Peyer's patch (tissue), 4 donors: ENCODE data around the gene FXYD3.

Source experiments
- POLR2A ChIP-seq, 2 donors: fragments of 450-650 bp; IDR thresholded peaks; one replicate each; pipeline ENCODE4 v1.5.1; 2017; ENCODE audit warnings: antibody characterized with exemption in 2 of 2, mild to moderate bottlenecking in 2 of 2, moderate library complexity in 2 of 2
- TF ChIP-seq, protein P1 (sequence below), 6 experiments: fragments of 450-650 bp in 4 of 6; fragments of 200-600 bp in 2 of 6; sonication (generic) in 1 of 6; IDR thresholded peaks; one replicate each; pipeline ENCODE4 v1.5.1; 2017 to 2019; ENCODE audit warnings: antibody characterized with exemption in 6 of 6, mild to moderate bottlenecking in 3 of 6, moderate library complexity in 1 of 6

DNA sequence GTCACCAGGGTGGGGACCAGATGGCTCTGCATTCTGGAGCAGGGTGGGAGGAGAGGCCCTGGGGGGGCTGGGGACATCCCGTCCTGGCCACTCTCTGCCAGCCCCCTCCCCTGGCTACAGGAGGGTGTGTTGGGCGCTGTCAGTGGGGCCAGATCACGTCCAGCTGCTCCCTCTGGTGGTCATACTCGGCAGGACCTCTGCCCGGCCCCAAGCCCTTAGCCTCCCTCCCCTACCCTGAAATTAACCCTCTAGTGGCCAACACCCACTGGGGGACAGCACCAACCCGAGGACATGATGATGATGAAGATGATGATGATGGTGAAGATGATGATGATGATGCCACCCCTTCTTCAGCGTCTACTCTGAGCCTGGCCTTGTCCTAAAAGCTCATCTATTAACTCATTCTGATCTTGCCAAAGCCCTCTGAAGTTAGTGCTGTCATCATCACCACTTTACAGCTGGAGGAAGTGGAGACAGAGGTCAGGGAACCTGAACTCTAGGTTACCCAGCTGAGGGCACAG is 19.8 kb downstream of the FXYD3 start:
- TF ChIP-seq, protein P1, sequence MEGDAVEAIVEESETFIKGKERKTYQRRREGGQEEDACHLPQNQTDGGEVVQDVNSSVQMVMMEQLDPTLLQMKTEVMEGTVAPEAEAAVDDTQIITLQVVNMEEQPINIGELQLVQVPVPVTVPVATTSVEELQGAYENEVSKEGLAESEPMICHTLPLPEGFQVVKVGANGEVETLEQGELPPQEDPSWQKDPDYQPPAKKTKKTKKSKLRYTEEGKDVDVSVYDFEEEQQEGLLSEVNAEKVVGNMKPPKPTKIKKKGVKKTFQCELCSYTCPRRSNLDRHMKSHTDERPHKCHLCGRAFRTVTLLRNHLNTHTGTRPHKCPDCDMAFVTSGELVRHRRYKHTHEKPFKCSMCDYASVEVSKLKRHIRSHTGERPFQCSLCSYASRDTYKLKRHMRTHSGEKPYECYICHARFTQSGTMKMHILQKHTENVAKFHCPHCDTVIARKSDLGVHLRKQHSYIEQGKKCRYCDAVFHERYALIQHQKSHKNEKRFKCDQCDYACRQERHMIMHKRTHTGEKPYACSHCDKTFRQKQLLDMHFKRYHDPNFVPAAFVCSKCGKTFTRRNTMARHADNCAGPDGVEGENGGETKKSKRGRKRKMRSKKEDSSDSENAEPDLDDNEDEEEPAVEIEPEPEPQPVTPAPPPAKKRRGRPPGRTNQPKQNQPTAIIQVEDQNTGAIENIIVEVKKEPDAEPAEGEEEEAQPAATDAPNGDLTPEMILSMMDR (IDR thresholded peaks at IDR 0.05), result peak; percentile 68 to 93 (median 84)
- TF ChIP-seq POLR2A (IDR thresholded peaks at IDR 0.05), result no peak
